ENCODE data around the gene KLHDC8A.

Gene KLHDC8A

GRCh38 chr1:205374210-205375078 lies 17.7 kb upstream of the KLHDC8A start:
- Mint-ChIP-seq H3K27me3 (ENCODE audit: low read depth, poor library complexity) (peaks cover 5% of the 10 kb centered on the region), H3K9me3 (no peaks in the 10 kb centered on the region), H3K27ac (no peak overlapping the region), H3K4me1 (peaks cover 66% of the 10 kb centered on the region), H3K4me3 (no peak overlapping the region), H3K36me3 (ENCODE audit: low read depth) (no peaks in the 10 kb centered on the region)
- DNase-seq: no peak
- TF ChIP-seq, protein P1, sequence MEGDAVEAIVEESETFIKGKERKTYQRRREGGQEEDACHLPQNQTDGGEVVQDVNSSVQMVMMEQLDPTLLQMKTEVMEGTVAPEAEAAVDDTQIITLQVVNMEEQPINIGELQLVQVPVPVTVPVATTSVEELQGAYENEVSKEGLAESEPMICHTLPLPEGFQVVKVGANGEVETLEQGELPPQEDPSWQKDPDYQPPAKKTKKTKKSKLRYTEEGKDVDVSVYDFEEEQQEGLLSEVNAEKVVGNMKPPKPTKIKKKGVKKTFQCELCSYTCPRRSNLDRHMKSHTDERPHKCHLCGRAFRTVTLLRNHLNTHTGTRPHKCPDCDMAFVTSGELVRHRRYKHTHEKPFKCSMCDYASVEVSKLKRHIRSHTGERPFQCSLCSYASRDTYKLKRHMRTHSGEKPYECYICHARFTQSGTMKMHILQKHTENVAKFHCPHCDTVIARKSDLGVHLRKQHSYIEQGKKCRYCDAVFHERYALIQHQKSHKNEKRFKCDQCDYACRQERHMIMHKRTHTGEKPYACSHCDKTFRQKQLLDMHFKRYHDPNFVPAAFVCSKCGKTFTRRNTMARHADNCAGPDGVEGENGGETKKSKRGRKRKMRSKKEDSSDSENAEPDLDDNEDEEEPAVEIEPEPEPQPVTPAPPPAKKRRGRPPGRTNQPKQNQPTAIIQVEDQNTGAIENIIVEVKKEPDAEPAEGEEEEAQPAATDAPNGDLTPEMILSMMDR (IDR thresholded peaks at IDR 0.05): no peak

DNA sequence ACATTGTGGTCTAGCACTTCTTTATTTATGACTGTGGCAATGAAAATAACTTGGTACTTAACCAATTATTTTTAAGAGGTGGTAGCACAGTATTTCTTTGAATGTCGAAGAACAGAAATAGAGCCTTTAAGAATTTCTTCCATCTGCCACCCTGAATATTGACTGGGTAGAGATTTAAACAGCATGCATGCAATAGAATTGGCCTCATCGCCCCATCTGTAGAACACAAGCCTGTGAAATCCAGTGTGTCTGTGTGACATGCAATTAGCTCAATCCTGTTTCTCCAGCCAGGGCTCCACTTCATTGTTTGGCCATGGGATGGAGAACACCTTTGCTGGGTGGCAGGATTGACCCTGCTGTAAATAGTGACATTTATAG lies 17.1 kb upstream of the KLHDC8A start:
- peaks cover 70% of the 10 kb centered on the region for H3K4me1 Mint-ChIP-seq
- no peaks in the 10 kb centered on the region for H3K36me3 Mint-ChIP-seq (ENCODE audit: low read depth)
- H3K9me3 Mint-ChIP-seq: no peaks in the 10 kb centered on the region
- H3K4me3 Mint-ChIP-seq: no peak overlapping the region
- H3K27ac Mint-ChIP-seq: no peak overlapping the region
- TF ChIP-seq, protein P1 (IDR thresholded peaks at IDR 0.05): no peak
- DNase-seq: no peak
- H3K27me3 Mint-ChIP-seq (ENCODE audit: low read depth, poor library complexity): peaks cover 4% of the 10 kb centered on the region

DNA sequence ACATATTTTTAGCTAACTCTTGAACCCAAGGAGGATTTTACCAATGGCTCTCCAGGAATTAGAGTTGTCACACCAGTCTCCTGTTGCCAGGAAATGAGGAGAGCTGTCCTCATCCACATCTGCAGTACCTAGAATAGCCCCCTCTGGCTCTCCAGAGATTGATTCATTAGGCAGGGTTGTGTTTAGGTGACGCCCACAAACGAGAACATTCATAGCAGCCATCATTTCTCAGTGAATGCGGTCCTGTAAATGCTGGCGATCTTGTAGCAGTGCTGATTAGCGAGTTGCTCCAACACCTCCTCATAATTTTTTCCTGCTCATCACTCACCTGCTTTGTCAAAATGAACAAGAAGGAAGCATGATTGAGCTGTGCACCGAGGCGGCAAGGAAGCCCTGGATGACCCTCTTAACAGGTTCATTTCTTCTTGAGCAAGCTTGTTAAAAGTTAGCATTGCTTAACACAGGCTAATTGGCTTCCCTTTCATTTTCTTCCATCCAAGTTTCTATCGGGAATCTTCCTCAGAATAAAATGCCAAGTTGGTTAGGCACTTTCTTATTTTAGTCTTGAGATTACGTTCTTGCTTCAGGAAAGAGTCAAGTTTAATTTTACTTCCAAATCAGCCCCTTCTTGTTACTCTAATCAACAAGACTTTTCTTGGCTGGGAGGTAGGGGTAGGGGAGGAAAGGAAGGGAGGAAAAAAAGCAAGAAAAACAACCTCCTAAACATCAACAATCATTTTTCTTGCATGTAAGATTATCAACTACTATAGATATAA lies 16.5 kb upstream of the KLHDC8A start:
- H3K27me3 Mint-ChIP-seq (ENCODE audit: low read depth, poor library complexity): peaks cover 4% of the 10 kb centered on the region
- TF ChIP-seq, protein P1 (IDR thresholded peaks at IDR 0.05): no peak
- H3K27ac Mint-ChIP-seq: no peak overlapping the region
- peaks cover 70% of the 10 kb centered on the region for H3K4me1 Mint-ChIP-seq
- DNase-seq: no peak
- H3K36me3 Mint-ChIP-seq (ENCODE audit: low read depth): no peaks in the 10 kb centered on the region
- H3K4me3 Mint-ChIP-seq: peak overlapping the region; percentile 57
- no peaks in the 10 kb centered on the region for H3K9me3 Mint-ChIP-seq

DNA sequence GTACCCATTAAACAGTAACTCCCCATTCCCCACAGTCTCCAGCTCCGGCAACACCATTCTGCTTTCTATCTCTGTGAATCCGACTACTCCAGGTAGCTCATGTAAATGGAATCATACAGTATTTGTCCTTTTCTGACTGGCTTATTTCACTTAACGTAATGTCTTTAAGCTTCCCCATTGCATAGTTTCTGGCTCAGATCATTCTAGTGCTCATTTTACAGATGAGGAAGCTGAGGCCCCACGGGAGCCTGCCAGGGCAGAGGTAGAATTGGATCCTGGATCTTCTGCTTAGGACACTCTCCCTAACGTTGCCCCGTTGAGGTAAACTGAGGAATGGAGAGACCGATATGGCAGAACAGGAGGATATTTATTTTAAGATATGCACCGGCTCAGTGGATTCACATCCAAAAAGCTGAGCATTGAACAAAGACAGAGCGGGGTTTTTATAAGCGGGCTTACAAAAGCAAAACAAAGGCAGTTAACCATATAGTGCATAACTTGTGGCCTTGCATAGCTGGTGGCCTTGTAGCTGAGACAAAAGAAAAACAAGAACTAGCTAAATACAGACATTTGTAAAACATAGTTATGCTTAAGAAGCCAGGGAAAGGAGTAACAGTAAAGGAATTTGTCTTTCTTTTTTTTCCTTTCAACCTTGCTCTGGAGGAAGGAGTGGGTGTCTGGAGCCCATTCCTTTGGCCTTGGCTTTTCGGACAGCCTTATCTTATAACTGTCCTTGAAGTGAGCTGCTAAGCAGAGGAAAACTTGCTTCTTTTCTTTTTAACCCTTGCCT lies 15.3 kb upstream of the KLHDC8A start:
- H3K36me3 Mint-ChIP-seq (ENCODE audit: low read depth): no peaks in the 10 kb centered on the region
- H3K27me3 Mint-ChIP-seq (ENCODE audit: low read depth, poor library complexity): peaks cover 4% of the 10 kb centered on the region
- H3K9me3 Mint-ChIP-seq: no peaks in the 10 kb centered on the region
- H3K4me1 Mint-ChIP-seq: peaks cover 64% of the 10 kb centered on the region
- no peak for DNase-seq
- no peak overlapping the region for H3K27ac Mint-ChIP-seq
- peak overlapping the region; percentile 57 for H3K4me3 Mint-ChIP-seq
- TF ChIP-seq, protein P1 (IDR thresholded peaks at IDR 0.05): no peak

GRCh38 chr1:205370780-205371179 lies 14.1 kb upstream of the KLHDC8A start:
- no peaks in the 10 kb centered on the region for H3K9me3 Mint-ChIP-seq
- H3K4me3 Mint-ChIP-seq: no peak overlapping the region
- DNase-seq: no peak
- peaks cover 4% of the 10 kb centered on the region for H3K27me3 Mint-ChIP-seq (ENCODE audit: low read depth, poor library complexity)
- H3K4me1 Mint-ChIP-seq: peaks cover 60% of the 10 kb centered on the region
- no peaks in the 10 kb centered on the region for H3K36me3 Mint-ChIP-seq (ENCODE audit: low read depth)
- TF ChIP-seq, protein P1 (IDR thresholded peaks at IDR 0.05): no peak
- H3K27ac Mint-ChIP-seq: no peak overlapping the region

Data from nephron progenitor cell (in vitro differentiated cells).